Adrenal gland (tissue), 19 donors: Measurements from ENCODE around the gene SPACA4. TPM values are rescaled to one million over a fixed set of nuclear protein-coding genes. Genes with fewer than 3 reads are reported as not detected.

Experiments used
- DNase-seq, 7 donors: peaks; one replicate each; pipeline ENCODE4 v3.0.0-alpha.2; 2019 to 2020
- H3K27ac ChIP-seq, 5 donors: fragments of 200-600 bp; sonication (generic) in 4 of 5; 1 replicate in 3 of 5; 2 replicates in 2 of 5; pipeline versions ENCODE4 v1.5.1 to v1.8.0; 2016 to 2020; ENCODE audit warnings: mild to moderate bottlenecking in 1 of 5
- H3K27me3 ChIP-seq: fragments of 200-600 bp; 2 replicates; pipeline ENCODE4 v1.8.0; 2021
- H3K36me3 ChIP-seq, 2 donors: fragments of 200-600 bp; replicated peaks in 1 of 2; 1 replicate in 1 of 2; 2 replicates in 1 of 2; pipeline versions ENCODE4 v1.5.1 to v1.8.0; 2018 to 2022
- H3K4me1 ChIP-seq, 2 donors: fragments of 200-600 bp; replicated peaks in 1 of 2; 1 replicate in 1 of 2; 2 replicates in 1 of 2; pipeline versions ENCODE4 v1.5.1 to v1.8.0; 2018 to 2021
- H3K4me3 ChIP-seq, 4 donors: fragments of 200-600 bp; sonication (generic) in 3 of 4; one replicate each; pipeline ENCODE4 v1.5.1; 2016 to 2018
- H3K9me3 ChIP-seq, 3 donors: fragments of 200-600 bp; sonication (generic) in 1 of 3; replicated peaks in 1 of 3; 1 replicate in 2 of 3; 2 replicates in 1 of 3; pipeline versions ENCODE4 v1.5.1 to v1.8.0; 2016 to 2021
- POLR2A ChIP-seq, 2 donors: fragments of 450-650 bp; IDR thresholded peaks; one replicate each; pipeline ENCODE4 v1.6.1; 2017; ENCODE audit warnings: antibody characterized with exemption in 2 of 2, mild to moderate bottlenecking in 2 of 2, moderate library complexity in 1 of 2
- WGBS, 4 donors: extraction: QIAGEN DNeasy Blood & Tissue Kit in 2 of 4; methylation state at CpG; one replicate each; pipeline versions ENCODE4 v1.1.5 to v1.1.7; 2013 to 2017; 5-methylcytosine and 5-hydroxymethylcytosine counted together
- intact Hi-C, 2 donors: fragments of 100-400 bp; cut with DNase I; formaldehyde crosslinking; loops; one replicate each; pipeline versions ENCODE4 v1.14.1 to v1.15.0; 2022 to 2023
- long read RNA-seq, 10 donors: library from polyadenylated mRNA in 3 of 10; unstranded in 2 of 10; stranded (forward) in 1 of 10; transcript quantifications; one replicate each; pipeline ENCODE4 v2.0.0 and lab custom pipeline, GENCODE V29; 2021 to 2026
- polyA plus RNA-seq, 3 donors: library from polyadenylated mRNA; stranded (reverse); fragments of 200-250 nt in 2 of 3; fragments of 350-450 nt in 1 of 3; fragmentation: Illumina TruSeq in 1 of 3; extraction: RNeasy Lipid Tissue Mini Kit (QIAGEN cat#74804) in 1 of 3; gene quantifications; one replicate each; pipeline ENCODE4 v1.2.3, GENCODE V29; 2013 to 2014
- total RNA-seq, 9 donors: library from RNA; depleted of rRNA in 4 of 9; stranded (reverse); fragments of >200 nt in 4 of 9; fragments of 120-200 nt in 1 of 9; fragmentation: NEBNext Ultra II Directional in 1 of 9; extraction: Animal tissue kit (Norgen Biotek cat#: 25700) in 1 of 9; gene quantifications; one replicate each; pipeline versions ENCODE4 v1.1.0 to v1.2.4, GENCODE V29; 2013 to 2023
- TF ChIP-seq, protein P1 (sequence below), 6 experiments: fragments of 450-650 bp in 4 of 6; fragments of 200-600 bp in 2 of 6; sonication (generic) in 1 of 6; IDR thresholded peaks; 1 replicate in 5 of 6; 2 replicates in 1 of 6; pipeline versions ENCODE4 v1.5.1 to v1.8.0; 2016 to 2021; ENCODE audit warnings: antibody characterized with exemption in 6 of 6, mild to moderate bottlenecking in 2 of 6, moderate library complexity in 1 of 6
- donor health status: healthy with polysubstance abuse.
- donor health status: Bipolar disorder and iron deficiency.
- donor health status: DM: yes; HTN: yes; CAD: no.
- donor health status: DM: no; HTN: no; CAD: no.
- donor health status: DM: no; HTN: no; CAD: no.
- donor health status: DM: yes; HTN: yes; CAD: no.

The SPACA4 gene
- total RNA-seq: not detected
- polyA plus RNA-seq: not detected
- long read RNA-seq, donor 1: 0 reads
- long read RNA-seq, donor 2: 0 reads
- long read RNA-seq, donor 3: 0 reads
- long read RNA-seq, donor 4: 0 reads
- long read RNA-seq, donor 5: 0 reads
- long read RNA-seq, donor 6: 0 reads
- long read RNA-seq, donor 7: 0 reads
- long read RNA-seq, donor 8: 0 reads
- long read RNA-seq, donor 9: 0 reads
- long read RNA-seq, donor 10: 0 reads

DNA sequence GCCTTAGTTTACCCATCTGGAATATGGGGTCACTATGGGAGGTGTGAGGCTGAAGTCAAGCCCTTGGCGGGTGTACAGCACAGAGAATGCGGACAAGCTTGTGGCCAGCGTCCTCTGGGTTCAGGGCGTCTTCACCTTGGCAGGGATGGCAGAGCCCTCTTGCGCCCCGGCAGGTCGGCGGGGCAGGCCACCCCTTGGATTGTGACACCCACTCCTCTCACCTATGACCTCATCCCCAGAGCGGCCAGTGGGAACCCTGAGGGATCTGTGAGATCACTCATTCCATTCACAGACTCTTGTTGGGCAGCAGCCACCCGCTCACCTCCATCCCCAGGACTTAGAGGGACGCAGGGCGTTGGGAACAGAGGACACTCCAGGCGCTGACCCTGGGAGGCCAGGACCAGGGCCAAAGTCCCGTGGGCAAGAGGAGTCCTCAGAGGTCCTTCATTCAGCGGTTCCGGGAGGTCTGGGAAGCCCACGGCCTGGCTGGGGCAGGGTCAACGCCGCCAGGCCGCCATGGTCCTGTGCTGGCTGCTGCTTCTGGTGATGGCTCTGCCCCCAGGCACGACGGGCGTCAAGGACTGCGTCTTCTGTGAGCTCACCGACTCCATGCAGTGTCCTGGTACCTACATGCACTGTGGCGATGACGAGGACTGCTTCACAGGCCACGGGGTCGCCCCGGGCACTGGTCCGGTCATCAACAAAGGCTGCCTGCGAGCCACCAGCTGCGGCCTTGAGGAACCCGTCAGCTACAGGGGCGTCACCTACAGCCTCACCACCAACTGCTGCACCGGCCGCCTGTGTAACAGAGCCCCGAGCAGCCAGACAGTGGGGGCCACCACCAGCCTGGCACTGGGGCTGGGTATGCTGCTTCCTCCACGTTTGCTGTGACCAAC lies at the start of gene SPACA4:
SPACA4 (plus strand) TSS at position 280 of the 896 bp plus-strand sequence; CDS start at position 517, 237 bp downstream.
- H3K36me3 ChIP-seq: no peaks in the 10 kb centered on the region
- H3K27ac ChIP-seq: no peak within 1 kb of the TSS
- DNase-seq: no peak
- no peak for TF ChIP-seq POLR2A (IDR thresholded peaks at IDR 0.05)
- TF ChIP-seq, protein P1, sequence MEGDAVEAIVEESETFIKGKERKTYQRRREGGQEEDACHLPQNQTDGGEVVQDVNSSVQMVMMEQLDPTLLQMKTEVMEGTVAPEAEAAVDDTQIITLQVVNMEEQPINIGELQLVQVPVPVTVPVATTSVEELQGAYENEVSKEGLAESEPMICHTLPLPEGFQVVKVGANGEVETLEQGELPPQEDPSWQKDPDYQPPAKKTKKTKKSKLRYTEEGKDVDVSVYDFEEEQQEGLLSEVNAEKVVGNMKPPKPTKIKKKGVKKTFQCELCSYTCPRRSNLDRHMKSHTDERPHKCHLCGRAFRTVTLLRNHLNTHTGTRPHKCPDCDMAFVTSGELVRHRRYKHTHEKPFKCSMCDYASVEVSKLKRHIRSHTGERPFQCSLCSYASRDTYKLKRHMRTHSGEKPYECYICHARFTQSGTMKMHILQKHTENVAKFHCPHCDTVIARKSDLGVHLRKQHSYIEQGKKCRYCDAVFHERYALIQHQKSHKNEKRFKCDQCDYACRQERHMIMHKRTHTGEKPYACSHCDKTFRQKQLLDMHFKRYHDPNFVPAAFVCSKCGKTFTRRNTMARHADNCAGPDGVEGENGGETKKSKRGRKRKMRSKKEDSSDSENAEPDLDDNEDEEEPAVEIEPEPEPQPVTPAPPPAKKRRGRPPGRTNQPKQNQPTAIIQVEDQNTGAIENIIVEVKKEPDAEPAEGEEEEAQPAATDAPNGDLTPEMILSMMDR (IDR thresholded peaks at IDR 0.05): no peak
- WGBS, 4 donors: 82 to 91% (median 86%) methylated on average over 6 to 39 of the region's 39 CpGs
- no peaks in the 10 kb centered on the region for H3K9me3 ChIP-seq
- H3K4me1 ChIP-seq: no peaks in the 10 kb centered on the region
- intact Hi-C loops: no loop called here
- no peaks in the 10 kb centered on the region for H3K27me3 ChIP-seq
- H3K4me3 ChIP-seq: no peak within 1 kb of the TSS

- DNase-seq: no peak
- Histone ChIP-seq H3K9me3 (no peaks in the 10 kb centered on the region), H3K36me3 (no peaks in the 10 kb centered on the region), H3K27ac (peak overlapping the region in 2 of 5 donors; percentile 28 to 62), H3K4me1 (peaks cover 11 to 15% of the 10 kb centered on the region in 2 donors), H3K27me3 (no peaks in the 10 kb centered on the region), H3K4me3 (no peak overlapping the region)
- intact Hi-C loops: no loop called here
- 89 to 92% (median 89%) methylated on average over 5 of the region's 5 CpGs for WGBS, 4 donors
- TF ChIP-seq, protein P1 (IDR thresholded peaks at IDR 0.05): no peak
- TF ChIP-seq POLR2A (IDR thresholded peaks at IDR 0.05): no peak
Measured at GRCh38 chr19:48556825-48557224, 49.7 kb upstream of the SPACA4 start.

DNA sequence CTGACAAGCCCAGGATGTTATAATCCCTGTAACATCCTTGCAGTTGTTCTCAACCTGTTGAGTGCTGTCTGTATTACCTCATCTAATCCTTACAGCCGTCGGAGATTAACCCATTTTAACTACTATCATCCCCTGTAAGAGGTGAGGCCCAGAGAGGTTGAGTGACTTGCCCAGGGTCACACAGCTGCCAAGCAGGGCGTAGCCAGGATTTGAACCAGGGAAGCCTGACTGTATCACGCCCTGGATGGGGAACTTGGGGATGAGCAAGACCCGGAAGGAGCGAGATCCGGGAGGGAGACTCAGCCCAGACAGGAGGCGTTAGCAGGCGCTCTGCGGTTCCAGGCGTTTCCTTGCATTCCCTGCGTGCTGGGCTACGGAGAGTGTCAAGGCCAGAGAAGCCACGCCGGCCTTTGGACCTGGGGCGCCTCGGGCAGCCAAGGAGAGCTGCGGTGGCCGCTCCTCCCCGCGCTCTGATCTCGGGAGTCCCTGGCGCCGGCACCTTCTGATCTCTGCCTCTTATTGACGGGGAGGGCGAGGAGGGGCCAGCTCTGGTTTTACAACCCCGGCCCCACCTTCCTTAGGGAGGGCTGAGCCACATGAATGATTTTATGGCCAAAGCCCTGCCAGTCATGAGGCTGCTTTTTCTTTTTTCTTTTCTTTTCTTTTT lies 48.4 kb upstream of the SPACA4 start:
- H3K9me3 ChIP-seq: no peaks in the 10 kb centered on the region
- peak; percentile 52 to 88 (median 77) for DNase-seq
- peaks cover 11 to 15% of the 10 kb centered on the region in 2 donors for H3K4me1 ChIP-seq
- no peaks in the 10 kb centered on the region for H3K36me3 ChIP-seq
- intact Hi-C loops: no loop called here
- peak overlapping the region in 1 of 4 donors; percentile 39 for H3K4me3 ChIP-seq
- WGBS, 4 donors: 9 to 12% (median 10%) methylated on average over 14 to 27 of the region's 27 CpGs
- no peaks in the 10 kb centered on the region for H3K27me3 ChIP-seq
- TF ChIP-seq, protein P1 (IDR thresholded peaks at IDR 0.05): no peak
- peak in 1 of 2 donors; percentile 47 for TF ChIP-seq POLR2A (IDR thresholded peaks at IDR 0.05)
- H3K27ac ChIP-seq: peak overlapping the region in 4 of 5 donors; percentile 20 to 64 (median 48)

DNA sequence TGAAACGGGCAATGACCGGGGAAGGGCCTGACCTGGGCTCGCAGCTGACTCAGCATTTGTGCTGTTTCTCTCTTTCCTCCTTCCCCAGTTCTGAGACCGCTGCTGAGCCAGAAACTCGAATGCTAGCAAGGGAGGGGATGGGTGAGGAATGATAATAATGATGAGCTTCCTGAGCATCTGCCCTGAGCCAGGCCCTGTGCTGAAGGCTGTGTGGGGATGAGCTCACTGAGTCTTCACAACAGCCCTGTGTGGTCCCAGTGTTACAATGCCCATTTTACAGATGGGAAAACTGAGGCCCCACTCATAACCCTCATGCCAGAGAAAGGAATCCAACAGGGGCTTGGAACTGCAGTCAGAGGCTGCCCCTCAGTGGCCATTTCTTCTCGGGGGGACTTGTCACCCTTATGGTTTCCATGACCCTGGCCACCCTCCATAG lies 46.4 kb upstream of the SPACA4 start:
- WGBS, 4 donors: 81 to 90% (median 87%) methylated on average over 6 of the region's 6 CpGs
- DNase-seq: no peak

More for the DNA sequence above, 46.4 kb upstream of the SPACA4 start:
- Histone ChIP-seq H3K27ac (no peak overlapping the region), H3K4me3 (no peak overlapping the region), H3K36me3 (no peaks in the 10 kb centered on the region), H3K27me3 (no peaks in the 10 kb centered on the region), H3K9me3 (no peaks in the 10 kb centered on the region), H3K4me1 (peaks cover 5 to 8% of the 10 kb centered on the region in 2 donors)
- TF ChIP-seq, protein P1 (IDR thresholded peaks at IDR 0.05): peak in 1 of 6 experiments; percentile 3
- no peak for TF ChIP-seq POLR2A (IDR thresholded peaks at IDR 0.05)
- intact Hi-C loops: no loop called here
